ENCODE data around the gene MYO18B. TPM values are rescaled to one million over a fixed set of nuclear protein-coding genes. Genes with fewer than 3 reads are reported as not detected.

The MYO18B gene
- total and polyA plus RNA-seq, 7 experiments from 2014 or later, result 0.22 to 0.97 (median 0.42) TPM; not detected in 2

GRCh38 chr22:26027341-26027740, 285.4 kb downstream of the MYO18B start:
- H3K4me1 ChIP-seq (ENCODE audit: control insufficient read depth in 2 of 2, insufficient read depth in 2 of 2, low read length in 2 of 2), result no peaks in the 10 kb centered on the region
- H3K36me3 Mint-ChIP-seq, result peaks cover 0 to 5% (median 0%) of the 10 kb centered on the region in 5 donors
- no peak overlapping the region for H3K4me3 Mint-ChIP-seq
- H3K27me3 Mint-ChIP-seq, result peaks cover 0 to 13% (median 5%) of the 10 kb centered on the region in 5 donors
- no peak overlapping the region for H3K4me3 ChIP-seq (ENCODE audit: low read length)
- H3K9me3 Mint-ChIP-seq, result peaks cover 0 to 12% (median 3%) of the 10 kb centered on the region in 11 donors
- H3K27me3 ChIP-seq (ENCODE audit: control insufficient read depth in 2 of 2, insufficient read depth in 2 of 2, low read length in 2 of 2), result no peaks in the 10 kb centered on the region
- DNase-seq (no peak), ATAC-seq (no peak)
- no peak overlapping the region for H3K27ac ChIP-seq (ENCODE audit: low read depth, low read length)
- CTCF ChIA-PET, result no interaction called here
- H3K4me1 Mint-ChIP-seq, result peaks cover 0 to 1% (median 0%) of the 10 kb centered on the region in 7 donors
- H3K27ac Mint-ChIP-seq, result no peak overlapping the region
- no peaks in the 10 kb centered on the region for H3K36me3 ChIP-seq (ENCODE audit: control insufficient read depth in 2 of 3, insufficient read depth in 3 of 3, low read length in 3 of 3)
- H3K9me3 ChIP-seq (ENCODE audit: control insufficient read depth in 2 of 3, low read length in 3 of 3), result peaks cover 0 to 9% (median 0%) of the 10 kb centered on the region in 3 experiments
- POLR2A ChIA-PET, result no interaction called here
- intact Hi-C loops (cut with micrococcal nuclease), result no loop called here

DNA sequence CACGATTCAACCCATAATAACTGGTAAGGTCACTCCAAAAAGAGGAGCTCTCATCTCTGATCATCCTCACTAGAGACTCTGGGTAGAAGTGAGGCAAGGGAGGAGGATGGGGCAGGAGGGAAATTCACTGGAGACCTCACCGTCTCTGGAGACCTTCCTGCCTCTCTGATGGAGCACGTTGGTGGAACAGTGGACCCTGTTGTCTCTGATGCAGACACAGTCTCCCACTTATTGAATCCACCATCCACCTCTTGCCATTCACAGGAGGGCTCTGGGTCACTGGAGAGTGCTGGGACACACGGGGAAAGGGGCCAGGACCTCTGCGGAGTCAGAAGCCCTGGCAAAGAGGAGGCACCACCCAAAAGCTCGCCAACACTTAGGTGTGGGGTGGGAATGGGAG, 289.7 kb downstream of the MYO18B start:
- POLR2A ChIA-PET, result no interaction called here
- Histone ChIP-seq H3K4me1 (ENCODE audit: control insufficient read depth in 2 of 2, insufficient read depth in 2 of 2, low read length in 2 of 2) (no peaks in the 10 kb centered on the region), H3K9me3 (ENCODE audit: control insufficient read depth in 2 of 3, low read length in 3 of 3) (peaks cover 0 to 13% (median 0%) of the 10 kb centered on the region in 3 experiments), H3K27ac (ENCODE audit: low read depth, low read length) (no peak overlapping the region), H3K4me3 (ENCODE audit: low read length) (no peak overlapping the region), H3K27me3 (ENCODE audit: control insufficient read depth in 2 of 2, insufficient read depth in 2 of 2, low read length in 2 of 2) (no peaks in the 10 kb centered on the region), H3K36me3 (ENCODE audit: control insufficient read depth in 2 of 3, insufficient read depth in 3 of 3, low read length in 3 of 3) (no peaks in the 10 kb centered on the region)
- CTCF ChIA-PET, result no interaction called here
- H3K4me3 Mint-ChIP-seq, result no peak overlapping the region
- no peaks in the 10 kb centered on the region for H3K27me3 Mint-ChIP-seq
- H3K36me3 Mint-ChIP-seq, result peaks cover 0 to 7% (median 0%) of the 10 kb centered on the region in 5 donors
- H3K27ac Mint-ChIP-seq, result no peak overlapping the region
- DNase-seq (no peak), ATAC-seq (no peak)
- H3K4me1 Mint-ChIP-seq, result no peaks in the 10 kb centered on the region
- H3K9me3 Mint-ChIP-seq, result peaks cover 0 to 24% (median 9%) of the 10 kb centered on the region in 11 donors
- intact Hi-C loops (cut with micrococcal nuclease), result no loop called here

DNA sequence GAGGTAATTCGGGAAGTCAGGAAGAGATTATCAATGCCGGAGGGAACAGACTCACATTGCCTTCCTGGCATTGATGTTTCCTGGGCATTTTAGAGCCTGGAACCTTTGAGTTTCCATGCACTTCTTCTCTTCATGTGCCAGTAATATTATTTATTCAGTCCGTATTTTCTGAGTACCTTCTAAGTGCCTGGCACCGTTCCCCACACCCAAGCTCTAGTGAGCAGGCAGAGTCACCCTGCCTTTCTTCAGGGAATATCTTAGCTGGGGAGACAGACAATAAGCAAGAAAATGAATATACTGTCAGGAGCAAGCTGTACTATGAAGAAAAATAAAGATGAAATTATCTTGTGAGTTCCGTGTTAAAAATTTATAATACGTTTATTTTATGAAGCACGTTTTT, 291.1 kb downstream of the MYO18B start:
- peaks cover 0 to 9% (median 0%) of the 10 kb centered on the region in 5 donors for H3K36me3 Mint-ChIP-seq
- CTCF ChIA-PET, result no interaction called here
- no peak overlapping the region for H3K27ac ChIP-seq (ENCODE audit: low read depth, low read length)
- no peak overlapping the region for H3K4me3 ChIP-seq (ENCODE audit: low read length)
- H3K27ac Mint-ChIP-seq, result no peak overlapping the region
- intact Hi-C loops (cut with micrococcal nuclease), result no loop called here
- H3K27me3 Mint-ChIP-seq, result no peaks in the 10 kb centered on the region
- H3K4me3 Mint-ChIP-seq, result no peak overlapping the region
- POLR2A ChIA-PET, result no interaction called here
- peaks cover 0 to 15% (median 0%) of the 10 kb centered on the region in 3 experiments for H3K9me3 ChIP-seq (ENCODE audit: control insufficient read depth in 2 of 3, low read length in 3 of 3)
- ATAC-seq (no peak), DNase-seq (no peak)
- peaks cover 0 to 28% (median 10%) of the 10 kb centered on the region in 11 donors for H3K9me3 Mint-ChIP-seq
- no peaks in the 10 kb centered on the region for H3K27me3 ChIP-seq (ENCODE audit: control insufficient read depth in 2 of 2, insufficient read depth in 2 of 2, low read length in 2 of 2)
- no peaks in the 10 kb centered on the region for H3K4me1 ChIP-seq (ENCODE audit: control insufficient read depth in 2 of 2, insufficient read depth in 2 of 2, low read length in 2 of 2)
- H3K4me1 Mint-ChIP-seq, result no peaks in the 10 kb centered on the region
- no peaks in the 10 kb centered on the region for H3K36me3 ChIP-seq (ENCODE audit: control insufficient read depth in 2 of 3, insufficient read depth in 3 of 3, low read length in 3 of 3)

DNA sequence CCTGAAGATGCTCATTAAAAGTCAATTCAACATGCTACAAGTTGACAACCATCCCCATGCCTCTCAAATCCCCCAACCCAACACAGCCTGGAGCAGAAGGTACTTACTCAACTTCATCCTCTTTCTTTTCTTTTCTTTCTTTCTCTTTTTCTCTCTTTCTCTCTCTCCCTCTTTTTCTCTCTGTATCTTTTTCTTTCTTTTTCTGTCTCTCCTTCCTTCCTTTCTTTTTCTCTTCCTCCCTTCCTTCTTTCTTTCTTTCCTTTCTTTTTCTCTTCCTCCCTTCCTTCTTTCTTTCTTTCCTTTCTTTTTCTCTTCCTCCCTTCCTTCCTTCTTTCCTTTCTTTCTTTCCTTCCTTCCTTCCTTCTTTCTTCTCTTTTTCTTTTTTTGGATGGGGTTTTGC, 291.6 kb downstream of the MYO18B start:
- POLR2A ChIA-PET, result no interaction called here

GRCh38 chr22:26035523-26035922, 293.5 kb downstream of the MYO18B start:
- intact Hi-C loops (cut with micrococcal nuclease), result no loop called here
- ATAC-seq (no peak), DNase-seq (no peak)
- Histone ChIP-seq H3K27me3 (ENCODE audit: control insufficient read depth in 2 of 2, insufficient read depth in 2 of 2, low read length in 2 of 2) (no peaks in the 10 kb centered on the region), H3K4me3 (ENCODE audit: low read length) (no peak overlapping the region), H3K27ac (ENCODE audit: low read depth, low read length) (no peak overlapping the region), H3K9me3 (ENCODE audit: control insufficient read depth in 2 of 3, low read length in 3 of 3) (peaks cover 0 to 15% (median 0%) of the 10 kb centered on the region in 3 experiments), H3K4me1 (ENCODE audit: control insufficient read depth in 2 of 2, insufficient read depth in 2 of 2, low read length in 2 of 2) (no peaks in the 10 kb centered on the region), H3K36me3 (ENCODE audit: control insufficient read depth in 2 of 3, insufficient read depth in 3 of 3, low read length in 3 of 3) (no peaks in the 10 kb centered on the region)
- Mint-ChIP-seq H3K27ac (no peak overlapping the region), H3K36me3 (peaks cover 0 to 9% (median 0%) of the 10 kb centered on the region in 5 donors), H3K27me3 (peaks cover 0 to 6% (median 4%) of the 10 kb centered on the region in 5 donors), H3K4me3 (no peak overlapping the region), H3K4me1 (no peaks in the 10 kb centered on the region), H3K9me3 (peaks cover 0 to 28% (median 11%) of the 10 kb centered on the region in 11 donors)
- CTCF ChIA-PET, result no interaction called here
- POLR2A ChIA-PET, result no interaction called here

More for the DNA sequence above, 291.6 kb downstream of the MYO18B start:
- Histone ChIP-seq H3K4me1 (ENCODE audit: control insufficient read depth in 2 of 2, insufficient read depth in 2 of 2, low read length in 2 of 2) (no peaks in the 10 kb centered on the region), H3K4me3 (ENCODE audit: low read length) (no peak overlapping the region), H3K36me3 (ENCODE audit: control insufficient read depth in 2 of 3, insufficient read depth in 3 of 3, low read length in 3 of 3) (no peaks in the 10 kb centered on the region), H3K27me3 (ENCODE audit: control insufficient read depth in 2 of 2, insufficient read depth in 2 of 2, low read length in 2 of 2) (no peaks in the 10 kb centered on the region), H3K9me3 (ENCODE audit: control insufficient read depth in 2 of 3, low read length in 3 of 3) (peaks cover 0 to 15% (median 0%) of the 10 kb centered on the region in 3 experiments), H3K27ac (ENCODE audit: low read depth, low read length) (no peak overlapping the region)
- H3K4me1 Mint-ChIP-seq, result no peaks in the 10 kb centered on the region
- H3K27ac Mint-ChIP-seq, result no peak overlapping the region
- CTCF ChIA-PET, result no interaction called here
- DNase-seq (no peak), ATAC-seq (no peak)
- peaks cover 0 to 9% (median 0%) of the 10 kb centered on the region in 5 donors for H3K36me3 Mint-ChIP-seq
- H3K27me3 Mint-ChIP-seq, result no peaks in the 10 kb centered on the region
- intact Hi-C loops (cut with micrococcal nuclease), result no loop called here
- peaks cover 0 to 28% (median 10%) of the 10 kb centered on the region in 11 donors for H3K9me3 Mint-ChIP-seq
- no peak overlapping the region for H3K4me3 Mint-ChIP-seq

DNA sequence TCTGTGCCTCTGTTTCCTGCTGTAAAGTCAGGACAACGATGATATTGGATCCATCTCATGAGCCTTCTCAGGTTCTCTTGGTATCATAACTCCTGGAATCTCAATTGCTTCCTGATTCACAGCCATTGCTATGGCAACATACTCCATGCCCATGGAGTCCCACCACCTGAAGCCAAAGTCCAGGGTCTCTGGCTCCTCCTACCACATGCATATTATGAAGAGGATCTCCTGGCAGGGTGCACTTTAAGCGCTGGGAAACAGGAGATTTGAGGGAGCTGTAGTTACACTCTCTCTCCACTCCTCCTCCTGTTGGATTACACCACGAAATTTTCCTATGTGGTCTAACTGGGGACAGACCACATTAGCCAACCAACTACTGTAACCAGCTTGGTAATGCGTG, 296.4 kb downstream of the MYO18B start:
- Histone ChIP-seq H3K9me3 (ENCODE audit: control insufficient read depth in 2 of 3, low read length in 3 of 3) (peaks cover 0 to 15% (median 0%) of the 10 kb centered on the region in 3 experiments), H3K27me3 (ENCODE audit: control insufficient read depth in 2 of 2, insufficient read depth in 2 of 2, low read length in 2 of 2) (no peaks in the 10 kb centered on the region), H3K27ac (ENCODE audit: low read depth, low read length) (no peak overlapping the region), H3K4me3 (ENCODE audit: low read length) (no peak overlapping the region), H3K36me3 (ENCODE audit: control insufficient read depth in 2 of 3, insufficient read depth in 3 of 3, low read length in 3 of 3) (no peaks in the 10 kb centered on the region), H3K4me1 (ENCODE audit: control insufficient read depth in 2 of 2, insufficient read depth in 2 of 2, low read length in 2 of 2) (no peaks in the 10 kb centered on the region)
- POLR2A ChIA-PET, result no interaction called here
- ATAC-seq (no peak), DNase-seq (no peak)
- Mint-ChIP-seq H3K9me3 (peaks cover 0 to 27% (median 11%) of the 10 kb centered on the region in 11 donors), H3K4me1 (no peaks in the 10 kb centered on the region), H3K36me3 (peaks cover 0 to 9% (median 0%) of the 10 kb centered on the region in 5 donors), H3K27ac (no peak overlapping the region), H3K27me3 (peaks cover 0 to 8% (median 8%) of the 10 kb centered on the region in 5 donors), H3K4me3 (no peak overlapping the region)
- CTCF ChIA-PET, result no interaction called here
- intact Hi-C loops (cut with micrococcal nuclease), result no loop called here

GRCh38 chr22:26041931-26042330, 299.9 kb downstream of the MYO18B start:
- no peaks in the 10 kb centered on the region for H3K36me3 ChIP-seq (ENCODE audit: control insufficient read depth in 2 of 3, insufficient read depth in 3 of 3, low read length in 3 of 3)
- CTCF ChIA-PET, result no interaction called here
- no peak overlapping the region for H3K4me3 ChIP-seq (ENCODE audit: low read length)
- no peak overlapping the region for H3K4me3 Mint-ChIP-seq
- H3K36me3 Mint-ChIP-seq, result no peaks in the 10 kb centered on the region
- H3K9me3 ChIP-seq (ENCODE audit: control insufficient read depth in 2 of 3, low read length in 3 of 3), result no peaks in the 10 kb centered on the region
- ATAC-seq (no peak), DNase-seq (no peak)
- no peaks in the 10 kb centered on the region for H3K4me1 ChIP-seq (ENCODE audit: control insufficient read depth in 2 of 2, insufficient read depth in 2 of 2, low read length in 2 of 2)
- POLR2A ChIA-PET, result no interaction called here
- H3K9me3 Mint-ChIP-seq, result peaks cover 0 to 5% (median under 1%) of the 10 kb centered on the region in 11 donors
- peaks cover 0 to 19% (median 12%) of the 10 kb centered on the region in 5 donors for H3K27me3 Mint-ChIP-seq
- H3K27me3 ChIP-seq (ENCODE audit: control insufficient read depth in 2 of 2, insufficient read depth in 2 of 2, low read length in 2 of 2), result no peaks in the 10 kb centered on the region
- intact Hi-C loops (cut with micrococcal nuclease), result no loop called here
- H3K27ac ChIP-seq (ENCODE audit: low read depth, low read length), result no peak overlapping the region
- no peaks in the 10 kb centered on the region for H3K4me1 Mint-ChIP-seq
- no peak overlapping the region for H3K27ac Mint-ChIP-seq
